RPMI7951 (cell line): ENCODE data around the gene DDX19B. TPM values are rescaled to one million over a fixed set of nuclear protein-coding genes. Genes with fewer than 3 reads are reported as not detected.

Experiments
- DNase-seq: peaks from one replicate; pipeline ENCODE4 v3.0.0-alpha.2; 2012; ENCODE audit warnings: low read depth
- total RNA-seq: library from RNA; depleted of rRNA; stranded (reverse); fragments of >200 nt; shearing (Covaris generic); gene quantifications from 2 replicates; pipeline ENCODE4 v1.2.3, GENCODE V29; 2014; rRNA removed

Gene DDX19B
- total RNA-seq, 1 experiment from 2014 or later, result 31.7 TPM

DNA sequence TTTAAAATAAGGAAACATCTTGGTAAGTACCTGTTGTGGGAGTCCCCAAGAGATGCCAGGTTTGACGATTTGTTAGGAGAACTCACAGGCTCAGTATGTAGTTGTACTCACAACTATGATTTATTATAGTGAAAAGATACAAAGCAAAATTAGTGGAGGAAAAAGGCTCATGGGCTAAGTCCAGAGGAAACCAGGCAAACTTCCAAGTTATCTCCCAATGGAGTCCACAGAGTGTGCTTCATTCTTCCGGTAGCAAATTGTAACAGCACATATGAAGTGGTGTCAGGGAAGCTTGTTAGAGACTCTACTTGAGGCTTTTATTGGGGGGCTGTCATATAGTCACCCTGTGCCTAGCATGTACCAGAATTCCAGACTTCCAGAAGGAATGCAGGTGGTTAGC lies 50.0 kb downstream of the DDX19B start:
- no peak for DNase-seq

DNA sequence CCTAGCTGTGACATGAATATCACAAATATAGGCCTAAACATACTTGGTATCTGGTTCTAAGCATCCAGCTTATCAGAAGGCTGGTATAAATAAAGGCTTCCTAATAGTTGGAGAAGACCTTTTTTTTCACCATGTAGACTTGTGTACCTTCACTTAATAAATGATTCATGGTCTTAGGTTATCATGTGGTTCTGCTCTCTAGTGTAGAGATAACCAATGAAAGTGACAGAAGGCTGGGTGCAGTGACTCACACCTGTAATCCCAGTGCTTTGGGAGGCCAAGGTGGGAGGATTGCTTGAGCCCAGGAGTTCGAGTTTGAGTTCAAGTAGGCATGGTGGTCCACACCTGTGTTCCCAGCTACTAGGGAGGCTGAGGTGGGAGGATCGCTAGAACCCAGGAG lies 50.8 kb downstream of the DDX19B start:
- no peak for DNase-seq

DNA sequence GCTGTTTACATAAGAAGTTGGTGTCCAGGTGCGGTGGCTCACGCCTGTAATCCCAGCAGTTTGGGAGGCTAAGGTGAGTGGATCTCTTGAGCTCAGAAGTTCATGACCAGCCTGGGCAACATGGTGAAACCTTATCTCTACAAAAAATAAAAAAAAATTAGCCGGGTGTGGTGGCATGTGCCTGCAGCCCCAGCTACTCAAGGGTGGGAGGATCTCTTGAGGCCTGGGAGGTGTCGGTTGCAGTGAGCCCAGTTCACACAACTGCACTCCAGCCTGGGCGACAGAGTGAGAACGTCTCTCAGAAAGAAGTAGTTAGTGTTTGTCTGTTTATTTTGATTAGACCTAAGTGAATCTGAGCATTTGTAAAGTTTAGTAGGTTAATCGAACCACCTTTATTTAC lies 60.6 kb downstream of the DDX19B start:
- no peak for DNase-seq

DNA sequence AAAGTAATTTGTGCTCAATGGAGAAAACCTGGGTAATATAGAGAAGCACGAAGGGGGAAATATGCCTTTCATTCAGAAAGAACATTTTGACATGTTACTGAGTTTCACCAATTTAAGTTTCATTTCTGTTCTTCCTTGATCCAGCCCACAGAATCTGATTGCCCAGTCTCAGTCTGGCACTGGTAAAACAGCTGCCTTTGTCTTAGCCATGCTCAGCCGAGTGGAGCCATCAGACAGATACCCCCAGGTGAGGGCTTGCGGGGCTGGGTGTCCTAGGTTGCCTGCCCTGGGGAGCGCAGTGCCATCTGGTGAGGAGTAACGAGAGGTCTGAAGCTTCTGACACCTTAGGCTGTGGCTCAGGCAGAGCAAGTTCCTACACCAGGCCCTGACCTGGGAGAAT lies 65.4 kb downstream of the DDX19B start:
- no peak for DNase-seq

DNA sequence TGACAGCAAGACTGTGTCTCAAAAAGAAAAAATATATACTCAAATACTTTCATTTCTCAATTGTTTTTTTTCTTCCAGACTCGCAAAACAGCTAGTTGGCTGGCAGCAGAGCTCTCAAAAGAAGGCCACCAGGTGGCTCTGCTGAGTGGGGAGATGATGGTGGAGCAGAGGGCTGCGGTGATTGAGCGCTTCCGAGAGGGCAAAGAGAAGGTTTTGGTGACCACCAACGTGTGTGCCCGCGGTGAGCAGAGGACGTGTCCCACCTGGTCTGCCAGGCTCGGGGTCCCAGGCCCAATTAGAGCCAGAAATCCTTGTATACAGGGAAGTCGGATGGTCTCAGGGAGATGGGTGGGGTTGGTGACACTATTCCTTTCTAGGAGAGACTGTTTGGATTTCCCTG lies 71.2 kb downstream of the DDX19B start:
- DNase-seq, result peak; percentile 38

DNA sequence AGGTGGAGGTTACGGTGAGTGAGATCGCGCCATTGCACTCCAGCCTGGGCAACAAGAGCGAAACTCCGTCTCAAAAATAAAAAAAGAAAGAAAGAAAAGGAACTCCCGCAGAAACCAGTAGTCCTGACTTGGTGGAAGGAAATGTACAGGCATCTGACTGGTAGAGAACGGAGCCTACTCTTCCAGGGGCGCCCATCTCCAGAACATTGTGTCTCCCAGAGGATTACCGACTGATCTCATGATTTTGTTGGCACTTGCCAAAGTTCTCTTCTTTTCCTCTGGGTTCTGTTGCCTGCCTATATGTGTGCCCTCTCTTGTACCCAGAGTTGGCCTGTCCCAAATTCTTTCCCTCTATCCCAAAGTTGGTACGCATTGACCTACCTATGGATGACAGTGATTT lies 71.9 kb downstream of the DDX19B start:
- no peak for DNase-seq

DNA sequence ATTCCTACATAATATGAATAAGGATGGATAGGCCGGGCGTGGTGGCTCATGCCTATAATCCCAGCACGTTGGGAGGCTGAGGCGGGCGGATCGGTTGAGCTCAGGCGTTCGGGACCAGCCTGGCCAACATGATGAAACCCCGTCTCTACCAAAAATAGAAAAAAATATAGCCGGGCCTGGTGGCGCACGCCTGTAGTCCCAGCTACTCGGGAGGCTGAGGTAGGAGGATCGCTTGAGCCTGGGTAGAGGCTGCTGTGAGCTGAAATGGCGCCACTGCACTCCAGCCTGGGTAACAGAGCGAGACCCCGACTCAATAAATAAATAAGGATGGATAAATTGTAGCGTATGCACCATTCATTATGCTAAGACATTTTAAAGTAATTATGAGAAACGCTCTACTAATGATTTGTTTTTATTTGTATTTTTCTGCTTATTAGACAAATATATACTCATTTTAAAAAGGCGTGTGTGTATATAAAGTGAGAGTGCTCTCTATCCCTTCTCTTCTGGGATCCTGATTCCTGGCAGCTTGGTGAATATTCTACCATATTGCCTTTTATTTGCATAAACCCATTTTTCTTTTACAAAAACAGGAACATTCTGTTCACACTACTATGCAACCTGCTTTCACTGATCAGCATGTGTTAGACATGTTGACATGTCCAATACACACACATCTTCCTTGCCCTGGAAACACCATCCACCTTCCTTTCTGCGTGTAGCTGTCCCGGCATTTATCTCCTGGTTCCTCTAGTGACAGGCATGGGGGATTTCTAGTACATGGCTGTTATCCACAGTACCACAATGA lies 74.1 kb downstream of the DDX19B start:
- no peak for DNase-seq

DNA sequence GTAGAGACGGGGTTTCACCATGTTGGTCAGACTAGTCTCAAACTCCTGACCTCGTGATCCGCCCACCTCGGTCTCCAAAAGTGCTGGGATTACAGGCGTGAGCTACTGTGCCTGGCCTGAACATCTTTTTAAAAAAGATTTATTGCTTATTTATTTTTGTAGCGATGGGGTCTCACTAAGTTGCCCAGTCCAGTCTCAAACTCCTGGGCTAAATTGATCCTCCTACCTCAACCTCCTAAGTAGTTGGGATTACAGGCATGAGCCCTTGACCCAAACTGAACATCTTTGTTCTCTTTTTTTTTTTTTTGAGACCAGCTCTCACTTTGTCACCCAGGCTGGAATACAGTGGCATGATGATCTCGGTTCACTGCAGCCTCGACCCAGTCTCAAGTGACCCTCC lies 75.2 kb downstream of the DDX19B start:
- no peak for DNase-seq

DNA sequence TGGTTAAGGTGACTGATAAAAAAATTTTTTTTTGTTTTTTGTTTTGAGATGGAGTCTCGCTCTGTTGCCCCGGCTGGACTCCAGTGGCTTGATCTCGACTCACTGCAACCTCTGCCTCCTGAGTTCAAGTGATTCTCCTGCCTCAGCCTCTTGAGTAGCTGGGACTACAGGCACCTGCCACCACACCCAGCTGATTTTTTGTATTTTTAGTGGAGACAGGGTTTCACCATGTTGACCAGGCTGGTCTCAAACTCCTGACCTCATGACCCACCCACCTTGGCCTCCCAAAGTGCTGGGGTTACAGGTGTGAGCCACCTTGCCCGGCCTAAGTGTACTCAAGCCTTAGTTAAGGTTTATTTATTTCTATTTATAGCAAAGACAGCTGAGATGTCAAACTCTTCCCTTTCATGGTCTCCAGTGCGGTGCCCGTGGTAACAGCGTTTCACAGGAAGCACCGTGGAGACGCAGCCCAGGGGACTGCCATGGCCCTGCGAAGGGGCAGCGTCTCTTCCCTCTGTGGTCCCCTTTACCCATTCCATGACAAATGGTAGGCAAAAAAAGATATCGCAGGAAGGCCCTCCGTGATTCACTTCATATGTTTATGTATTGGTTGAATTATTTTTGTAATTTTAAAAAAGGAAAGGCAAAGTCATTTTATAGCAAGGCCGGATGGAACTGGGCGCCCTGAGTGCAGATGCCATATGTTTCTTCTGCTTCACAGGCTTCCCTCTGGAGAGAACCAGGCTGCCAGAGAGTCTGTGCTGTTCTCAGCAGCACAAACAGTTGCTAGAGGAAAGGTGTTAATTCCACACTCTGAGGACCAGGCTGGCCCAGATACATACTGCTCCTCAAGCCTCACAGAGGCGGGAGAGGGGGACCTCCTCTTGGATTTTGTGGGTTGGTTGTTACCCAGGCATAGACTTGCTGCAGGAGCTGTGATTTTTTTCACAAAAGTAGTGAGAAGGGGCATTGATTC lies 76.9 kb downstream of the DDX19B start:
- no peak for DNase-seq

DNA sequence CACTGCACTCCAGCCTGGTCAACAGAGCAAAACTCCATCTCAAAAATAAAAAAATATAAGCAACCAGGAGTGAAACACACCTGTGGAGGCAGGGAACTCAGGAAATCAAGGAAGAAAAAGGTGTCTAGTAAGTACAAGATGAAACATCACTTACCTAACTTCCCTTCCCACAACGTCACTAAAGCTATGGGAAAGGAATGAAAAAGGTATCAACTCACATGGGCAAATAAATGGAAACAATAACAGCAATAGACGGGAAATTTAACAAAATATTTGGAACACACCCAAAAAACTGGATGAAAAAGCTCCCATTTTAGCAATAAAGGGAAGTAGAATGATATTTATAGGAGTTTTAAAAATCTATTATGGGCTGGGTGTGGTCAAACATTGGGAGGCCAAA lies 78.8 kb downstream of the DDX19B start:
- DNase-seq, result no peak

DNA sequence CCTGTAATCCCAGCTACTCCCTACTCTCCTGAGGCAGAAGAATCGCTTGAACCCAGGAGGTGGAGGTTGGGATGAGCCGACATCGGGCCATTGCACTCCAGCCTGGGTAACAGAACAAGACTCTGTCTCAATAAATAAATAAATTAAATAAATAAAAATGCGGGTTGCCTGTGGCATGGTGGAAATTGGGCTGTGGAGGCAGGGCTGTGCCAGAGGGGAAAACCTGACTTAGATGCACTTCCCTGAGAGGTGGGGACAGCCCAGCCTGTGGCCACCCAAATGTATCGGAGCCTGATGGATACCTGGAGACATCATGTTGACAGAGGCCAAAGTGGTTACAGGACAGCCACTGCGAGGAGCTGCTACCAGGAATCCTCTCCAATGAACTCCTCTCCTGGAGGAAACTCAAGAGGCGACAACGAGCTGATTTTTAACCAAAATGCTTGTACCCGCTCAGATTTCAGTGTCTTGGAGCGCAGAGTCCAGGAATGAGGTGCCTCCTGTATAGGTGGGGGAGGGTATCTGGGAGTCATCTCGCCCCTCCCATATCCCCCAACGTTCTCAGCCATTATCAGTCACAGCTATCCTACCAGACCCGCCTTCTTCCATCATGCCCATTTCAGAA lies 80.0 kb downstream of the DDX19B start:
- DNase-seq, result no peak

DNA sequence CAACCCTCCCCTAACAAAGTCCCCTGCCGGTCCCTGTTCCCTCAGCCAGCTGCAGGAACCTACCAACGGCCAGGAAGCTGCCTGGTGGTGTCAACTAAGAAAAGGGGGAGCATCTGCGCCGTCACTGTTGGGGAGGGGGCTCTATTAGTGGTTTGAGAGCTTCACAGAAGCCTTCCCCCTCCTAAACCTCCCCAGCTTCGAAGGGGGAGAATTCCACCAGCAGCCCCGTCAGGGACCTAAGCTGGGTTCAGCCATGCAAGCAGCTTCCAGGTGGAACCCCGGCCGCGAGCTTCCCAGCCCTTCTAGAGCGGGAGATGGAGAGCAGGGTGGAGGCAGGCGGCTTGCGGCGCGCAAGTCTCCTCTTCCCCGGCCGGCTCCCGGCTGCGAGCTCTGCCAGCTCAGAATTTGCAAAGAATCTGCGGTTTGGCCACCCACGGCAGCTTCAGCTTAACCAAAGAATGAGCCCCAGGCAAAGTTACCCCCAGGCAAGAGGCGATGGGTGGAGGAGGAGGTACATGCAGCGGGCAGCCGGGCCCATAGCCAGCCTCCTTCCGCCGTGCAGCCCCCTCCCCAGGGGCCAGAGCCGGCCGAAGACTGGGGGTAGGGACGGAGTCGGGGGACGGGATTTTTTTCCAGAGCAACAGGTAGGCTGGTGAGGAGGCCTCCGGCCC lies 81.4 kb downstream of the DDX19B start:
- DNase-seq, result peak; percentile 94

DNA sequence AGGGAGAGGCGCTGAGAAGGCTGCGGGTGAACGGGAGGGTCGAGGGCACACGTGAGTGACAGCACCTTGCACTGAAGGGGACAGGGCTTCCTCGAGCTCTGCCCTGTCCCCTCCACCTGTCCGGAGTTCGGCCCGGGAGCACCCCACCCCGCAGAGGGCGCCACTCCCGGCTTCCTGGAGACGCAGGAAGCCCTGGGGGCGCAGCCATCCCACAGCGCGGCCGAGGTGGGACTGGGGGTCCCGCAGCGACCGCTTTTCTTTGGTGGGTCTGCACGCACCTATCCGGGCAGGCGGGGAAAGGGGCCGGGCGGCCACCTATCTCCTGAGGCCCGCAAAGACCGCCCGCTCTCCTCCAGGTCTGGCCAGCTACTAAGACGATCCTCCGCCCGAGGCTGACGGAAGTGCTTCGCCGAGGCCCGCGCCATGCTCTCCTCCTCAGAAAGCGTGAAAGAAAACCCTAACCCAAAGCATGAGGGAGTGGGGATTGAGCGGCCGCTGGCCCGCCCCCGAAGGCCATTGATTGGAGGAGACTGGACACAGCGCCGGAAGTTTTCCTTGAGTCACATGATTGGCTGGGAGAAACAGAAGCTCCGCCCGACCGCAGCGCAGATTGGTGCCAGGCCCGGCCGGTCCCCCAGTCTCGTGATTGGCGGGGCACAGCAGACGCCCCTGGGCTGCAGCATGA lies 82.1 kb downstream of the DDX19B start:
- DNase-seq, result peak; percentile 94

DNA sequence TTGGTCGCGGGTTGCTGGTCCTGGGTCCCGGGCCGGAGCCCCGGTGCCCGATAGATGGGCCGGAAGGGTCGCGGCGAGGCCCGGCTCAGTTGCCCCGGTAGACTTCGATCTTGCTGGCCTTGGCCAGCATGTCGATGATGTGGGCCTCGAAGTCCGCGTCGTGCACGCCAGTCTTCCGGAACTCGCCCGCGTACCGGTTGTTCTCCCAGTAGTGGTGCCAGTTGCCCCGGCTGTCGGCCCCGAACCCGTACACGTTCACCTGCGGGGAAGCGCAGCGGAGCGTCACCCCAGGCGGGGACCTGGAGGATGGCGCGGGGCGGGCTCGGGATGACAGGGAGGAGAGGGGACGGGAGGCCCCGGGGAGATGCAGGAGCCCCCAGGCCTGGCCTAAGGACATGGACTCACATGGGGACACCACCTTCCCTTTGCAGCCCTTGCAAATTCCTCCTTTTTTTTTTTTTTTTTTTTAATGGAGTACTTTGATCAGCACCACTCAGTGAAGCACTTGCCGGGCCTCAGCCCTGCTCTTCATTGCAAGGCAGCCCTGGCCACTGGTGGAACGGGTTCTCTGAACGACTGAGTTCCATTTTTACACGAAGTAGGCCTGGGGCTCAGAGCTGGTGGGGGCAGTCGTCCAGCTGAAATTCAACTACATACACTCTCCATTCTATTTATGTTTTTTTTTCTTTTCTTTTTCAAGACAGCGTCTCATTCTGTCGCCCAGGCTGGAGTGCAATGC lies 82.8 kb downstream of the DDX19B start:
- DNase-seq, result no peak

DNA sequence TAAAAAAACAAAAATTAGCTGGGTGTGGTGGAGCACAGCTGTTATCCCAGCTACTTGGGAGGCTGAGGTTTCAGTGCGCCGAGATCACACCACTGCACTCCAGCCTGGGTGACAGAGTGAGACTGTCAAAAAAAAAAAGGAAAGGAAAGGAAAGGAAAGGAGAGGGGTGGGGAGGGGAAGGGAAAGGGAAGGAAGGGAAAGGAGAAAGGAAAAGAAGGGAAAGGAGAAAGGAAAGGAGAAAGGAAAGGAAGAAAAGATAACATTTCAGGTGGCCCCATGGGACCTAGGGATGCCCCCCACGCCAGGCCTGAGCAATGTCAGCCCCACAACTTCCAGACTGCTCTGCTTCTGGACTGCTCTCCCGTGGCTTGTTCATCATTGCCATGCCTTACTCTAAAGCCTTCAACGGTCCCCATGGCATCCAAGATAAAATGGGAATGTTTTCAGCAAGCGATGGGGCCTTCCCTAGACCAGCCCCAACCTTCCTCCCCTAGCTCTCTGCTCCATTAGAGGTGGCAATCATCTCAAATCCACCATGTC lies 84.5 kb downstream of the DDX19B start:
- no peak for DNase-seq

Other genes starting within 250 kb of the DDX19B start
- 12.2 and 13.1 TPM in 2 replicates for gene PDPR, start 184.9 kb upstream of the DDX19B start, total RNA-seq
- gene CLEC18C, start 125.4 kb upstream of the DDX19B start, total RNA-seq, result not detected in 2 replicates
- gene EXOSC6, start 47.2 kb upstream of the DDX19B start, total RNA-seq, result 10.0 and 14.6 TPM in 2 replicates
- gene AARS1, start 9.7 kb upstream of the DDX19B start, total RNA-seq, result 43.5 and 50.8 TPM in 2 replicates
- 40.0 and 40.9 TPM in 2 replicates for gene DDX19A, start 47.7 kb downstream of the DDX19B start, total RNA-seq
- 18.5 and 26.6 TPM in 2 replicates for gene ST3GAL2, start 139.9 kb downstream of the DDX19B start, total RNA-seq
- 3.9 and 6.4 TPM in 2 replicates for gene FCSK, start 155.4 kb downstream of the DDX19B start, total RNA-seq
- gene COG4, start 224.4 kb downstream of the DDX19B start, total RNA-seq, result 71.3 and 73.2 TPM in 2 replicates
- gene SF3B3, start 224.6 kb downstream of the DDX19B start, total RNA-seq, result 152 and 218 TPM in 2 replicates